Measurements from ENCODE around the gene CYGB. TPM values are rescaled to one million over a fixed set of nuclear protein-coding genes. Genes with fewer than 3 reads are reported as not detected.

Gene CYGB
- total and polyA plus RNA-seq, 9 of the 15 experiments (the other 6 are each of a cell fraction or from before 2014, with no cell fraction given) = 0.08 to 0.95 (median 0.18) TPM; not detected in 5

- TF ChIP-seq RREB1 (CRISPR knock-in tag; IDR thresholded peaks at IDR 0.05) (no peak), FOXJ2 (tag; IDR thresholded peaks at IDR 0.05) (no peak), SFPQ (IDR thresholded peaks at IDR 0.05; ENCODE audit: low read depth, low read length) (no peak), RBM15 (IDR thresholded peaks at IDR 0.05; ENCODE audit: insufficient read depth, low read length) (no peak), ZNF224 (CRISPR knock-in tag; IDR thresholded peaks at IDR 0.05) (no peak), ZNF707 (CRISPR knock-in tag; conservative IDR thresholded peaks at IDR 0.05) (no peak), ZNF165 (CRISPR knock-in tag; IDR thresholded peaks at IDR 0.05; ENCODE audit: borderline replicate concordance) (no peak), SNRNP70 (optimal IDR thresholded peaks at IDR 0.05; ENCODE audit: low read depth, low read length) (no peak), HNRNPH1 (optimal IDR thresholded peaks at IDR 0.05; ENCODE audit: low read depth, low read length) (no peak), ZNF408 (CRISPR knock-in tag; IDR thresholded peaks at IDR 0.05; ENCODE audit: low read depth) (no peak), MTA2 (IDR thresholded peaks at IDR 0.05; ENCODE audit: low read depth) (no peak), ATF1 (CRISPR knock-in tag; IDR thresholded peaks at IDR 0.05) (no peak), ATF1 (tag; IDR thresholded peaks at IDR 0.05) (no peak)
- TF ChIP-seq, protein P1, sequence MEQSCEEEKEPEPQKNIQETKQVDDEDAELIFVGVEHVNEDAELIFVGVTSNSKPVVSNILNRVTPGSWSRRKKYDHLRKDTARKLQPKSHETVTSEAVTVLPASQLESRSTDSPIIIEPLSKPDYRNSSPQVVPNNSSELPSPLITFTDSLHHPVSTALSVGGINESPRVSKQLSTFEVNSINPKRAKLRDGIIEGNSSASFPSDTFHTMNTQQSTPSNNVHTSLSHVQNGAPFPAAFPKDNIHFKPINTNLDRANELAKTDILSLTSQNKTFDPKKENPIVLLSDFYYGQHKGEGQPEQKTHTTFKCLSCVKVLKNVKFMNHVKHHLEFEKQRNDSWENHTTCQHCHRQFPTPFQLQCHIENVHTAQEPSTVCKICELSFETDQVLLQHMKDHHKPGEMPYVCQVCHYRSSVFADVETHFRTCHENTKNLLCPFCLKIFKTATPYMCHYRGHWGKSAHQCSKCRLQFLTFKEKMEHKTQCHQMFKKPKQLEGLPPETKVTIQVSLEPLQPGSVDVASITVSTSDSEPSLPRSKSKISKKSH (CRISPR knock-in tag; IDR thresholded peaks at IDR 0.05) = no peak
- TF ChIP-seq, protein P2, sequence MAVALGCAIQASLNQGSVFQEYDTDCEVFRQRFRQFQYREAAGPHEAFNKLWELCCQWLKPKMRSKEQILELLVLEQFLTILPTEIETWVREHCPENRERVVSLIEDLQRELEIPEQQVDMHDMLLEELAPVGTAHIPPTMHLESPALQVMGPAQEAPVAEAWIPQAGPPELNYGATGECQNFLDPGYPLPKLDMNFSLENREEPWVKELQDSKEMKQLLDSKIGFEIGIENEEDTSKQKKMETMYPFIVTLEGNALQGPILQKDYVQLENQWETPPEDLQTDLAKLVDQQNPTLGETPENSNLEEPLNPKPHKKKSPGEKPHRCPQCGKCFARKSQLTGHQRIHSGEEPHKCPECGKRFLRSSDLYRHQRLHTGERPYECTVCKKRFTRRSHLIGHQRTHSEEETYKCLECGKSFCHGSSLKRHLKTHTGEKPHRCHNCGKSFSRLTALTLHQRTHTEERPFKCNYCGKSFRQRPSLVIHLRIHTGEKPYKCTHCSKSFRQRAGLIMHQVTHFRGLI (CRISPR knock-in tag; IDR thresholded peaks at IDR 0.05) = no peak
Observed at GRCh38 chr17:76558198-76559095, 20.9 kb upstream of the CYGB start (continued).

Data from K562 (cell line).